Keratinocyte (primary cell): ENCODE data around the gene HGFAC. TPM values are rescaled to one million over a fixed set of nuclear protein-coding genes. Genes with fewer than 3 reads are reported as not detected.

ENCODE experiments used
- DNase-seq: peaks from one replicate; pipeline ENCODE4 v3.0.0-alpha.2; 2011; ENCODE audit warnings: low read depth, missing footprints, low spot score
- FAIRE-seq: peaks from 2 replicates; lab custom pipeline; 2011; peaks lifted over from hg19 to GRCh38; lab: Jason Lieb, UNC
- H2AFZ ChIP-seq: 2 replicates; pipeline ENCODE4 v1.6.0; 2012; ENCODE audit warnings: low read length, control low read depth, inconsistent platforms; ENCODE audit not compliant: control insufficient read depth
- H3K27ac ChIP-seq: 2 replicates; pipeline ENCODE4 v1.5.1; 2011; ENCODE audit warnings: low read length; ENCODE audit not compliant: control insufficient read depth, insufficient read depth
- H3K27me3 ChIP-seq: 3 replicates; pipeline ENCODE4 v1.6.0; 2011; ENCODE audit warnings: low read length; ENCODE audit not compliant: control insufficient read depth, insufficient read depth; ENCODE audit errors: extremely low read depth
- H3K36me3 ChIP-seq, 2 experiments: 2 replicates in 1 of 2; 3 replicates in 1 of 2; pipeline ENCODE4 v1.5.1; 2011; ENCODE audit warnings: low read length in 2 of 2, mild to moderate bottlenecking in 1 of 2; ENCODE audit not compliant: control insufficient read depth in 2 of 2, insufficient read depth in 2 of 2; ENCODE audit errors: extremely low read depth in 1 of 2
- H3K4me1 ChIP-seq: 3 replicates; pipeline ENCODE4 v1.5.1; 2011; ENCODE audit warnings: low read length; ENCODE audit not compliant: control insufficient read depth, insufficient read depth; ENCODE audit errors: extremely low read depth
- H3K4me2 ChIP-seq: 3 replicates; pipeline ENCODE4 v1.6.0; 2011; ENCODE audit warnings: low read depth, low read length; ENCODE audit not compliant: control insufficient read depth, insufficient read depth; ENCODE audit errors: extremely low read depth
- H3K4me3 ChIP-seq, 3 experiments: fragments of 200-600 bp in 1 of 3; sonication (generic) in 1 of 3; 2 replicates in 2 of 3; 3 replicates in 1 of 3; pipeline ENCODE4 v1.5.1; 2011 to 2016; ENCODE audit warnings: low read length in 3 of 3, mild to moderate bottlenecking in 3 of 3, control low read depth in 2 of 3, inconsistent platforms in 1 of 3, low read depth in 1 of 3, mixed read lengths in 1 of 3, mixed run types in 1 of 3, moderate library complexity in 1 of 3; ENCODE audit not compliant: control insufficient read depth in 2 of 3, insufficient read depth in 2 of 3; ENCODE audit errors: extremely low read depth in 1 of 3
- H3K79me2 ChIP-seq: 2 replicates; pipeline ENCODE4 v1.6.0; 2012; ENCODE audit warnings: low read length; ENCODE audit not compliant: control insufficient read depth, insufficient read depth
- H3K9ac ChIP-seq: 3 replicates; pipeline ENCODE4 v1.6.0; 2011; ENCODE audit warnings: low read length; ENCODE audit not compliant: control insufficient read depth, insufficient read depth; ENCODE audit errors: extremely low read depth
- H3K9me1 ChIP-seq: 3 replicates; pipeline ENCODE4 v1.6.0; 2011; ENCODE audit warnings: low read length; ENCODE audit not compliant: control insufficient read depth, insufficient read depth; ENCODE audit errors: extremely low read depth
- H3K9me3 ChIP-seq: 2 replicates; pipeline ENCODE4 v1.5.1; 2012; ENCODE audit warnings: low read depth, low read length; ENCODE audit not compliant: control insufficient read depth
- H4K20me1 ChIP-seq: 3 replicates; pipeline ENCODE4 v1.6.0; 2011; ENCODE audit warnings: low read length; ENCODE audit not compliant: control insufficient read depth, insufficient read depth; ENCODE audit errors: extremely low read depth
- CTCF ChIP-seq, 3 experiments: IDR thresholded peaks in 1 of 3; conservative IDR thresholded peaks in 1 of 3; optimal IDR thresholded peaks in 1 of 3; 2 replicates in 2 of 3; 3 replicates in 1 of 3; pipeline versions ENCODE3 to v1.5.1; 2011; ENCODE audit warnings: low read length in 3 of 3, mild to moderate bottlenecking in 3 of 3, moderate library complexity in 2 of 3, control low read depth in 1 of 3, inconsistent platforms in 1 of 3; ENCODE audit not compliant: insufficient read depth in 2 of 3; ENCODE audit errors: extremely low read depth in 1 of 3
- EZH2 ChIP-seq: IDR thresholded peaks from one replicate; pipeline ENCODE4 v1.6.1; 2012; ENCODE audit warnings: inconsistent platforms, mild to moderate bottlenecking, low read length, moderate library complexity
- dilution Hi-C: fragments of 300-500 bp; cut with MboI; formaldehyde crosslinking; loops from one replicate; pipeline ENCODE4 v1.7.0; 2020; ENCODE audit warnings: low sequenced_read_pairs; ENCODE audit not compliant: extremely low pct_ligation_motif_present
- polyA plus RNA-seq, 5 experiments: library from polyadenylated mRNA; depleted of rRNA in 3 of 5; stranded (reverse) in 3 of 5; stranded (forward) in 1 of 5; unstranded in 1 of 5; fragments of >200 nt; gene quantifications; 1 replicate in 1 of 5; 2 replicates in 3 of 5; 3 replicates in 1 of 5; pipeline versions ENCODE4 v1.2.1 to v1.2.3, GENCODE V29; 2011 to 2012; ENCODE audit warnings: missing spikeins in 2 of 5, low read depth in 1 of 5, low replicate concordance in 1 of 5

Gene HGFAC
- polyA plus RNA-seq, 1 donor (not counting 4 experiments of a cell fraction or from before 2014, with no cell fraction given): not detected

DNA sequence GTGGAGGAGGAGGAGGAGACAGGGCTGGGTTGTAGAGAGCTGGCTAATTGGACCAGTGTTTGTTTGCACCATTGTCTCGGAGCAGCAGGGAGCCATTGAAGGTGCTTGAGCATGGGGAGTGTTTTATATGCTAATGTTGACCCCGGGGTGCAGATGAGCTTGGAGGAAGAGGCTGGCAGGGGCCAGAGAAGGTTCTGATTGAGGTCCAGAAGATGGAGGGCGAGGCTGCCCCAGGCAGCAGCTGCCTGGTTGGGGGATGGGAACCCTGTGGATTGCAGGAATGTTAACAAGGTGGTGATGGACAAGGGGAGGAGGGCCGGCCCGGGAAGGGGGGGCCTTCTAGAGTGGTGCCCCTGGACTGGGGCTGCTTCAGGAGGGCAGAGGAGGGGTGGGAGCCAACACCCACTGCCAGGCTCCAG lies 39.4 kb downstream of the HGFAC start:
- H2AFZ ChIP-seq: no peak overlapping the region
- H3K27me3 ChIP-seq: peaks cover 54% of the 10 kb centered on the region
- H3K27ac ChIP-seq: no peak overlapping the region
- peaks cover 20% of the 10 kb centered on the region for H3K4me1 ChIP-seq
- DNase-seq (no peak), FAIRE-seq (no peak)
- no peaks in the 10 kb centered on the region for H3K36me3 ChIP-seq
- H3K9me3 ChIP-seq: no peaks in the 10 kb centered on the region
- H3K9ac ChIP-seq: no peak overlapping the region
- H4K20me1 ChIP-seq: no peaks in the 10 kb centered on the region
- dilution Hi-C loops: no loop called here
- H3K4me2 ChIP-seq: no peak overlapping the region
- no peak overlapping the region for H3K4me3 ChIP-seq
- no peaks in the 10 kb centered on the region for H3K9me1 ChIP-seq
- no peaks in the 10 kb centered on the region for H3K79me2 ChIP-seq
- TF ChIP-seq CTCF (optimal IDR thresholded peaks at IDR 0.05 in 1 of 3, IDR thresholded peaks at IDR 0.05 in 1 of 3, conservative IDR thresholded peaks at IDR 0.05 in 1 of 3; ENCODE audit: extremely low read depth in 1 of 3, insufficient read depth in 2 of 3, low read length in 3 of 3) (no peak), EZH2 (no peak)

GRCh38 chr4:3481783-3482393 lies 40.1 kb downstream of the HGFAC start:
- peaks cover 49% of the 10 kb centered on the region for H3K27me3 ChIP-seq

More at GRCh38 chr4:3481783-3482393, 40.1 kb downstream of the HGFAC start:
- dilution Hi-C loops: no loop called here
- Histone ChIP-seq H3K36me3 (no peaks in the 10 kb centered on the region), H3K9me3 (no peaks in the 10 kb centered on the region), H3K27ac (no peak overlapping the region), H3K79me2 (no peaks in the 10 kb centered on the region), H3K9me1 (no peaks in the 10 kb centered on the region), H3K9ac (no peak overlapping the region), H2AFZ (no peak overlapping the region), H3K4me3 (no peak overlapping the region), H3K4me1 (peaks cover 20% of the 10 kb centered on the region), H3K4me2 (no peak overlapping the region), H4K20me1 (no peaks in the 10 kb centered on the region)
- DNase-seq (no peak), FAIRE-seq (no peak)
- no peak for TF ChIP-seq CTCF (optimal IDR thresholded peaks at IDR 0.05 in 1 of 3, IDR thresholded peaks at IDR 0.05 in 1 of 3, conservative IDR thresholded peaks at IDR 0.05 in 1 of 3; ENCODE audit: extremely low read depth in 1 of 3, insufficient read depth in 2 of 3, low read length in 3 of 3)
